Measurements from ENCODE around the gene SDK2. TPM values are rescaled to one million over a fixed set of nuclear protein-coding genes. Genes with fewer than 3 reads are reported as not detected.

SDK2 gene
- total and polyA plus RNA-seq, 2 experiments from 2014 or later, result 0.74 to 5.1 TPM

- Histone ChIP-seq H2AFZ (no peak overlapping the region), H4K20me1 (replicated peaks; ENCODE audit: insufficient read depth) (no peaks in the 10 kb centered on the region), H3F3A (replicated peaks; ENCODE audit: low read depth) (no peaks in the 10 kb centered on the region), H3K36me3 (ENCODE audit: insufficient read depth) (no peaks in the 10 kb centered on the region), H3K4me3 (no peak overlapping the region), H3K4me2 (no peak overlapping the region), H3K27ac (ENCODE audit: low read depth) (no peak overlapping the region), H3K9me2 (ENCODE audit: insufficient read depth) (no peaks in the 10 kb centered on the region), H3K27me3 (ENCODE audit: insufficient read depth) (no peaks in the 10 kb centered on the region), H3K79me2 (replicated peaks; ENCODE audit: insufficient read depth) (no peaks in the 10 kb centered on the region), H3K4me1 (ENCODE audit: insufficient read depth) (no peaks in the 10 kb centered on the region)
- Mint-ChIP-seq H3K27ac (no peak overlapping the region), H3K27me3 (ENCODE audit: insufficient read depth, low read depth, poor library complexity) (peaks cover 15% of the 10 kb centered on the region), H3K4me3 (no peak overlapping the region), H3K4me1 (peaks cover 4% of the 10 kb centered on the region; the same call in 2 of the 3 replicates), H3K9me3 (no peaks in the 10 kb centered on the region; the same call in 2 of the 3 replicates), H3K36me3 (ENCODE audit: low read depth) (no peaks in the 10 kb centered on the region)
- no peak for DNase-seq (ENCODE audit: low spot score)
- ATAC-seq, result no peak
- TF ChIP-seq REST (IDR thresholded peaks at IDR 0.05; ENCODE audit: unreplicated experiment) (no peak), CTCF (conservative IDR thresholded peaks at IDR 0.05; ENCODE audit: low read depth in 2 of 2) (no peak), CREB1 (CRISPR knock-in tag; IDR thresholded peaks at IDR 0.05; ENCODE audit: low read depth) (no peak), ZNF462 (CRISPR knock-in tag; IDR thresholded peaks at IDR 0.05) (no peak), STAT1 (IDR thresholded peaks at IDR 0.05; ENCODE audit: unreplicated experiment) (no peak), NANOG (IDR thresholded peaks at IDR 0.05; ENCODE audit: borderline replicate concordance) (no peak)
Observed at GRCh38 chr17:73498886-73499554, 145.2 kb downstream of the SDK2 start.
